Trophoblast cell (in vitro differentiated cells and primary cell): ENCODE measurements around the gene CACNA1B.

ENCODE experiments used
- DNase-seq, 2 donors: peaks; one replicate each; pipeline ENCODE4 v3.0.0-alpha.2; 2016
- H2AFZ ChIP-seq: 2 replicates; pipeline ENCODE4 v1.6.1; 2013; ENCODE audit warnings: low read length, moderate library complexity, mild to moderate bottlenecking; ENCODE audit not compliant: insufficient read depth, poor library complexity
- H2AK5ac ChIP-seq: 2 replicates; pipeline ENCODE4 v1.6.1; 2013; ENCODE audit warnings: mild to moderate bottlenecking, low read length
- H2BK120ac ChIP-seq: 2 replicates; pipeline ENCODE4 v1.6.1; 2013; ENCODE audit warnings: low read length, mild to moderate bottlenecking, moderate library complexity; ENCODE audit not compliant: insufficient read depth, poor library complexity
- H2BK12ac ChIP-seq: 2 replicates; pipeline ENCODE4 v1.6.1; 2013; ENCODE audit warnings: mild to moderate bottlenecking, low read length, moderate library complexity
- H2BK5ac ChIP-seq: 2 replicates; pipeline ENCODE4 v1.6.1; 2013; ENCODE audit warnings: low read length, low read depth, moderate library complexity, mild to moderate bottlenecking; ENCODE audit not compliant: poor library complexity
- H3K14ac ChIP-seq: 2 replicates; pipeline ENCODE4 v1.6.1; 2013; ENCODE audit warnings: mild to moderate bottlenecking, low read length
- H3K18ac ChIP-seq: 2 replicates; pipeline ENCODE4 v1.6.1; 2013; ENCODE audit warnings: mild to moderate bottlenecking, low read length
- H3K23ac ChIP-seq: 2 replicates; pipeline ENCODE4 v1.6.1; 2013; ENCODE audit warnings: low read length
- H3K27ac ChIP-seq: 2 replicates; pipeline ENCODE4 v1.5.1; 2013; ENCODE audit warnings: low read depth, mild to moderate bottlenecking, inconsistent platforms, low read length, moderate library complexity
- H3K27me3 ChIP-seq: 2 replicates; pipeline ENCODE4 v1.6.1; 2013; ENCODE audit warnings: inconsistent platforms, mild to moderate bottlenecking, low read length, moderate library complexity; ENCODE audit not compliant: insufficient read depth
- H3K36me3 ChIP-seq, 2 experiments: 1 replicate in 1 of 2; 2 replicates in 1 of 2; pipeline ENCODE4 v1.6.1; 2013; ENCODE audit warnings: low read length in 2 of 2, mild to moderate bottlenecking in 2 of 2, moderate library complexity in 1 of 2; ENCODE audit not compliant: insufficient read depth in 2 of 2, control insufficient read depth in 1 of 2
- H3K4ac ChIP-seq: 2 replicates; pipeline ENCODE4 v1.6.1; 2013; ENCODE audit warnings: low read depth, mild to moderate bottlenecking, low read length, moderate library complexity
- H3K4me1 ChIP-seq, 2 experiments: 1 replicate in 1 of 2; 2 replicates in 1 of 2; pipeline ENCODE4 v1.6.1; 2013; ENCODE audit warnings: low read length in 2 of 2, mild to moderate bottlenecking in 2 of 2, moderate library complexity in 1 of 2; ENCODE audit not compliant: insufficient read depth in 2 of 2, control insufficient read depth in 1 of 2
- H3K4me2 ChIP-seq: 2 replicates; pipeline ENCODE4 v1.6.1; 2013; ENCODE audit warnings: inconsistent platforms, mild to moderate bottlenecking, low read length, moderate library complexity
- H3K4me3 ChIP-seq: 2 replicates; pipeline ENCODE4 v1.5.1; 2013; ENCODE audit warnings: mild to moderate bottlenecking, low read depth, low read length, inconsistent platforms
- H3K79me1 ChIP-seq: one replicate; pipeline ENCODE4 v1.6.1; 2013; ENCODE audit warnings: low read length
- H3K79me2 ChIP-seq: 2 replicates; pipeline ENCODE4 v1.6.1; 2013; ENCODE audit warnings: low read length, mild to moderate bottlenecking; ENCODE audit not compliant: control insufficient read depth, insufficient read depth, poor library complexity
- H3K9ac ChIP-seq: 2 replicates; pipeline ENCODE4 v1.6.1; 2013; ENCODE audit warnings: mild to moderate bottlenecking, low read length
- H3K9me3 ChIP-seq: 2 replicates; pipeline ENCODE4 v1.6.1; 2013; ENCODE audit warnings: low read depth, mild to moderate bottlenecking, control low read depth, inconsistent platforms, low read length; ENCODE audit not compliant: insufficient read depth
- H4K12ac ChIP-seq: 2 replicates; pipeline ENCODE4 v1.6.1; 2013; ENCODE audit warnings: low read depth, mild to moderate bottlenecking, low read length, moderate library complexity
- H4K8ac ChIP-seq: 2 replicates; pipeline ENCODE4 v1.6.1; 2013; ENCODE audit warnings: low read depth, mild to moderate bottlenecking, low read length, moderate library complexity
- H4K91ac ChIP-seq: one replicate; pipeline ENCODE4 v1.6.1; 2013; ENCODE audit warnings: low read depth, mild to moderate bottlenecking, low read length, moderate library complexity
- WGBS: extraction: QIAGEN DNeasy Blood & Tissue Kit; methylation state at CpG from one replicate; pipeline ENCODE4 v1.1.7; 2013; ENCODE audit warnings: missing lambda C conversion rate; ENCODE audit not compliant: insufficient read length, insufficient coverage; ENCODE audit errors: extremely low coverage; 5-methylcytosine and 5-hydroxymethylcytosine counted together

Gene CACNA1B

GRCh38 chr9:137989999-137990715 is 112.6 kb downstream of the CACNA1B start:
- Histone ChIP-seq H3K14ac (no peak overlapping the region), H3K79me2 (no peaks in the 10 kb centered on the region), H3K4me1 (no peaks in the 10 kb centered on the region), H3K79me1 (no peaks in the 10 kb centered on the region), H2AFZ (no peak overlapping the region), H2BK120ac (no peak overlapping the region), H3K9ac (no peak overlapping the region), H4K8ac (no peak overlapping the region), H3K27me3 (no peaks in the 10 kb centered on the region), H3K36me3 (no peaks in the 10 kb centered on the region), H4K91ac (no peak overlapping the region), H3K18ac (no peak overlapping the region), H3K4me2 (no peak overlapping the region), H3K9me3 (peaks cover 44% of the 10 kb centered on the region), H3K4me3 (no peak overlapping the region), H3K4ac (no peak overlapping the region), H3K27ac (no peak overlapping the region), H4K12ac (no peak overlapping the region), H2BK5ac (no peak overlapping the region), H2AK5ac (no peak overlapping the region), H2BK12ac (no peak overlapping the region), H3K23ac (no peak overlapping the region)
- no CpG with 5 or more reads among the region's 8 CpGs for WGBS
- DNase-seq: no peak

DNA sequence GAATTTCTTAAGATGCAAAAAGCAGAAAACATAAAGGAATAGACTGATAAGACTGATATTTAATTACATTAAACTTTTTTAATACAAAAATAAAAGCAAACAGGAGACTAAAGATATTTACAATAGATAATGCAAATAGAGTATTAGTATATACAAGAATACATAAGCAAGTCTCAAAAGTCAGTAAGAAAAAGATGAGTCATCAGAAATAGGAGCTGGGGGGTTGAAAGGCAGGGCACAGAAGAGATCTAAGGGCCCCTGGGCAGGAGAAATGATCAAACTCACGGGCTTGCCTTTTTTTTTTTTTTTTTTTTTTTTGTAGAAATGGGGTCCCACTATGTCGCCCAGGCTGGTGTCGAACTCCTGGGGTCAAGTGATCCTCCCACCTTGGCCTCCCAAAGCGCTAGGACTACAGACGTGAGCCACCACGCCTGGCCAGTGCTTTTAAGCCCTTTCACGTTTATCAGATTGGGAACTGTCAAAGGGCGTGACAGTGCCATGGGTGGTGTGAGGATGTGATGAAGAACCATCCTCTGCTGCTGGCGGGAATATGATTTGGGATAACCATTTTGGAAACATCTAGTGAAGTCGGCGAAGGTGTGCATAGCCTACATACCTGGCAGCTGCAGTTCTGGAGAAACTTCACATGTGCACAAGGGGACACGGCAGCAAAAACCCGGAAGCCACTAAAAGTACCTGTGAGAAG is 126.1 kb downstream of the CACNA1B start:
- WGBS: no CpG with 5 or more reads among the region's 13 CpGs
- no peak overlapping the region for H2BK5ac ChIP-seq
- H3K4ac ChIP-seq: no peak overlapping the region
- no peak overlapping the region for H3K4me3 ChIP-seq
- H4K12ac ChIP-seq: no peak overlapping the region
- no peak overlapping the region for H3K14ac ChIP-seq
- H4K91ac ChIP-seq: no peak overlapping the region
- no peak overlapping the region for H2BK12ac ChIP-seq
- no peaks in the 10 kb centered on the region for H3K79me2 ChIP-seq
- H4K8ac ChIP-seq: no peak overlapping the region
- no peak for DNase-seq
- no peak overlapping the region for H2BK120ac ChIP-seq
- H3K4me2 ChIP-seq: no peak overlapping the region
- H3K79me1 ChIP-seq: no peaks in the 10 kb centered on the region
- H3K9ac ChIP-seq: no peak overlapping the region
- no peak overlapping the region for H2AFZ ChIP-seq
- H3K27ac ChIP-seq: no peak overlapping the region
- no peaks in the 10 kb centered on the region for H3K27me3 ChIP-seq
- no peak overlapping the region for H3K18ac ChIP-seq
- H2AK5ac ChIP-seq: no peak overlapping the region
- peaks cover 17% of the 10 kb centered on the region for H3K9me3 ChIP-seq
- H3K4me1 ChIP-seq: no peaks in the 10 kb centered on the region
- H3K36me3 ChIP-seq: no peaks in the 10 kb centered on the region
- no peak overlapping the region for H3K23ac ChIP-seq

DNA sequence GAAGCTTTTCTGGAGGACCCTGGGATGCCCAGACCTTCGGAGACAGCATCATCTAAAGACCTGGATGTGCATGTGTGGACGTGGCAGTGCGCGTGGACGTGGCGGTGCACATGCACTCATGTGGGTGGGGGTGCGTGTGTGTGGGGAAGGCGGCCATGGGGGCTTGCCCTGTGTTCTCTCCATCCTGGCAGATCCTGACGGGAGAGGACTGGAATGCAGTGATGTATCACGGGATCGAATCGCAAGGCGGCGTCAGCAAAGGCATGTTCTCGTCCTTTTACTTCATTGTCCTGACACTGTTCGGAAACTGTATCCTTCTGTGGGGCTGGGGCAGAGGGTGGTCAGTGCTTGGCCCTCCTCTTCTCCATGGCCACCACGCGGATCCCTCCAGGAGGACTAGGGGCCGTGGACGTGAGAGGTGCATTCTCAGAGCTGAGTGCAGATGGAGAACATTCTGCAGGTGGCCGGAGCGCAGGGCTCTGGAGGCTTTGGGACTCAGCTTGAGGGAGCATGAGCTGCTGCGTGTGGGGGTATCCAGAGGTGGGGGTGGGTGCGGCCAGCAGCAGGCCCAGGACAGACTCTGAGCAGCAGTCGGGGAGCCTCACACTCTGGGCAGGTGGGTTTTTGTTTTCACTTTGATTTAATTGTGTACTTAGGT is 129.1 kb downstream of the CACNA1B start:
- H4K12ac ChIP-seq: no peak overlapping the region
- no peak overlapping the region for H2AFZ ChIP-seq
- H4K8ac ChIP-seq: no peak overlapping the region
- peaks cover 34% of the 10 kb centered on the region for H3K9me3 ChIP-seq
- H3K36me3 ChIP-seq: no peaks in the 10 kb centered on the region
- H2BK12ac ChIP-seq: no peak overlapping the region
- no peak overlapping the region for H3K23ac ChIP-seq
- no peak overlapping the region for H3K27ac ChIP-seq
- H3K18ac ChIP-seq: no peak overlapping the region
- no peak for DNase-seq
- H3K9ac ChIP-seq: no peak overlapping the region
- no CpG with 5 or more reads among the region's 25 CpGs for WGBS
- H3K4me3 ChIP-seq: no peak overlapping the region
- H3K4me2 ChIP-seq: no peak overlapping the region
- no peaks in the 10 kb centered on the region for H3K79me1 ChIP-seq
- no peak overlapping the region for H3K14ac ChIP-seq
- no peak overlapping the region for H2BK5ac ChIP-seq
- no peak overlapping the region for H2BK120ac ChIP-seq
- no peak overlapping the region for H2AK5ac ChIP-seq
- no peaks in the 10 kb centered on the region for H3K79me2 ChIP-seq
- H3K4ac ChIP-seq: no peak overlapping the region
- H3K4me1 ChIP-seq: no peaks in the 10 kb centered on the region
- H4K91ac ChIP-seq: no peak overlapping the region
- no peaks in the 10 kb centered on the region for H3K27me3 ChIP-seq

GRCh38 chr9:138007566-138007917 is 130.0 kb downstream of the CACNA1B start:
- WGBS: no CpG with 5 or more reads among the region's 9 CpGs
- no peaks in the 10 kb centered on the region for H3K4me1 ChIP-seq
- H2AFZ ChIP-seq: no peak overlapping the region
- no peak overlapping the region for H2BK120ac ChIP-seq
- no peak overlapping the region for H4K12ac ChIP-seq
- no peak overlapping the region for H4K8ac ChIP-seq
- no peak overlapping the region for H2AK5ac ChIP-seq
- no peaks in the 10 kb centered on the region for H3K79me2 ChIP-seq
- H4K91ac ChIP-seq: no peak overlapping the region
- no peak overlapping the region for H2BK5ac ChIP-seq
- no peaks in the 10 kb centered on the region for H3K79me1 ChIP-seq
- H3K4me3 ChIP-seq: peak overlapping the region; percentile 44
- H3K18ac ChIP-seq: no peak overlapping the region
- no peak overlapping the region for H3K4me2 ChIP-seq
- H3K23ac ChIP-seq: no peak overlapping the region
- H2BK12ac ChIP-seq: no peak overlapping the region
- peaks cover 38% of the 10 kb centered on the region for H3K9me3 ChIP-seq
- H3K27ac ChIP-seq: no peak overlapping the region
- H3K9ac ChIP-seq: no peak overlapping the region
- H3K4ac ChIP-seq: no peak overlapping the region
- no peak for DNase-seq
- H3K27me3 ChIP-seq: no peaks in the 10 kb centered on the region
- H3K14ac ChIP-seq: no peak overlapping the region
- H3K36me3 ChIP-seq: no peaks in the 10 kb centered on the region
